HG03159 (cell line): ENCODE measurements around the gene ZNF516.
A peak's percentile ranks its signal among the peaks of the same experiment; 100 is the strongest.

Experiments
- ATAC-seq: cut with Tn5 transposase; IDR thresholded peaks from one replicate; pipeline ENCODE4 v1.9.1; 2021; ENCODE audit warnings: mild to moderate bottlenecking, moderate library complexity; ENCODE audit not compliant: unreplicated experiment

The ZNF516 gene

GRCh38 chr18:76491776-76492668 is 3.0 kb downstream of the ZNF516 start:
- no peak for ATAC-seq

- ATAC-seq = no peak
Measured at GRCh38 chr18:76491473-76491775, 3.6 kb downstream of the ZNF516 start.

- no peak for ATAC-seq
Measured at GRCh38 chr18:76490670-76491472, 4.2 kb downstream of the ZNF516 start.

GRCh38 chr18:76490033-76490432 is 5.0 kb downstream of the ZNF516 start:
- no peak for ATAC-seq

- no peak for ATAC-seq
Measured at GRCh38 chr18:76489081-76489480, 6.0 kb downstream of the ZNF516 start.

GRCh38 chr18:76488190-76488589 is 6.9 kb downstream of the ZNF516 start:
- ATAC-seq = no peak

- no peak for ATAC-seq
Measured at GRCh38 chr18:76487782-76488181, 7.3 kb downstream of the ZNF516 start.

- ATAC-seq = no peak
Measured at GRCh38 chr18:76487070-76487469, 8.0 kb downstream of the ZNF516 start.

GRCh38 chr18:76486574-76486973 is 8.5 kb downstream of the ZNF516 start:
- ATAC-seq = no peak

GRCh38 chr18:76486038-76486437 is 9.0 kb downstream of the ZNF516 start:
- ATAC-seq = no peak

GRCh38 chr18:76484749-76485387 is 10.2 kb downstream of the ZNF516 start:
- peak; percentile 74 for ATAC-seq

- ATAC-seq = no peak
Measured at GRCh38 chr18:76483780-76484179, 11.3 kb downstream of the ZNF516 start.

- ATAC-seq = no peak
Measured at GRCh38 chr18:76482971-76483691, 11.9 kb downstream of the ZNF516 start.

GRCh38 chr18:76482267-76482666 is 12.8 kb downstream of the ZNF516 start:
- no peak for ATAC-seq

- ATAC-seq = no peak
Measured at GRCh38 chr18:76480913-76481312, 14.1 kb downstream of the ZNF516 start.

- no peak for ATAC-seq
Measured at GRCh38 chr18:76479351-76480238, 15.4 kb downstream of the ZNF516 start.

GRCh38 chr18:76476665-76477561 is 18.1 kb downstream of the ZNF516 start:
- ATAC-seq = peak; percentile 59

- ATAC-seq = no peak
Measured at GRCh38 chr18:76475450-76476194, 19.4 kb downstream of the ZNF516 start.
